HG02763 (cell line): ENCODE results near the gene OSTF1.

Source experiments
- ATAC-seq: cut with Tn5 transposase; IDR thresholded peaks from one replicate; pipeline ENCODE4 v1.9.1; 2021; ENCODE audit warnings: mild to moderate bottlenecking, moderate library complexity; ENCODE audit not compliant: unreplicated experiment

The OSTF1 gene

GRCh38 chr9:75084081-75084672 lies 4.1 kb upstream of the OSTF1 start:
- ATAC-seq: no peak

- no peak for ATAC-seq
Measured at GRCh38 chr9:75085640-75086039, 2.7 kb upstream of the OSTF1 start.

GRCh38 chr9:75086541-75087288 lies 1.6 kb upstream of the OSTF1 start:
- ATAC-seq: no peak

- ATAC-seq: peak; percentile 31
Measured at GRCh38 chr9:75087289-75087823, 958 bp upstream of the OSTF1 start.

- ATAC-seq: peak; percentile 30
Measured at GRCh38 chr9:75088646-75089372, 495 bp downstream of the OSTF1 start.

- no peak for ATAC-seq
Measured at GRCh38 chr9:75089373-75089766, 1.1 kb downstream of the OSTF1 start.

- ATAC-seq: no peak
Measured at GRCh38 chr9:75090579-75090978, 2.3 kb downstream of the OSTF1 start.

- no peak for ATAC-seq
Measured at GRCh38 chr9:75092766-75093165, 4.5 kb downstream of the OSTF1 start.

- no peak for ATAC-seq
Measured at GRCh38 chr9:75096796-75097195, 8.5 kb downstream of the OSTF1 start.

- ATAC-seq: no peak
Measured at GRCh38 chr9:75101004-75101588, 12.8 kb downstream of the OSTF1 start.

GRCh38 chr9:75102177-75102790 lies 14.0 kb downstream of the OSTF1 start:
- no peak for ATAC-seq

- ATAC-seq: no peak
Measured at GRCh38 chr9:75104607-75105006, 16.3 kb downstream of the OSTF1 start.

- ATAC-seq: no peak
Measured at GRCh38 chr9:75105019-75105540, 16.8 kb downstream of the OSTF1 start.

GRCh38 chr9:75105841-75106240 lies 17.5 kb downstream of the OSTF1 start:
- no peak for ATAC-seq

- ATAC-seq: no peak
Measured at GRCh38 chr9:75106857-75107256, 18.5 kb downstream of the OSTF1 start.

- ATAC-seq: no peak
Measured at GRCh38 chr9:75108571-75108970, 20.3 kb downstream of the OSTF1 start.

- ATAC-seq: no peak
Measured at GRCh38 chr9:75109210-75109839, 21.0 kb downstream of the OSTF1 start.

GRCh38 chr9:75111019-75111622 lies 22.8 kb downstream of the OSTF1 start:
- ATAC-seq: no peak

- ATAC-seq: no peak
Measured at GRCh38 chr9:75112789-75113188, 24.5 kb downstream of the OSTF1 start.

- ATAC-seq: no peak
Measured at GRCh38 chr9:75116306-75116705, 28.0 kb downstream of the OSTF1 start.
